ENCODE data around the gene C5orf46.

DNA sequence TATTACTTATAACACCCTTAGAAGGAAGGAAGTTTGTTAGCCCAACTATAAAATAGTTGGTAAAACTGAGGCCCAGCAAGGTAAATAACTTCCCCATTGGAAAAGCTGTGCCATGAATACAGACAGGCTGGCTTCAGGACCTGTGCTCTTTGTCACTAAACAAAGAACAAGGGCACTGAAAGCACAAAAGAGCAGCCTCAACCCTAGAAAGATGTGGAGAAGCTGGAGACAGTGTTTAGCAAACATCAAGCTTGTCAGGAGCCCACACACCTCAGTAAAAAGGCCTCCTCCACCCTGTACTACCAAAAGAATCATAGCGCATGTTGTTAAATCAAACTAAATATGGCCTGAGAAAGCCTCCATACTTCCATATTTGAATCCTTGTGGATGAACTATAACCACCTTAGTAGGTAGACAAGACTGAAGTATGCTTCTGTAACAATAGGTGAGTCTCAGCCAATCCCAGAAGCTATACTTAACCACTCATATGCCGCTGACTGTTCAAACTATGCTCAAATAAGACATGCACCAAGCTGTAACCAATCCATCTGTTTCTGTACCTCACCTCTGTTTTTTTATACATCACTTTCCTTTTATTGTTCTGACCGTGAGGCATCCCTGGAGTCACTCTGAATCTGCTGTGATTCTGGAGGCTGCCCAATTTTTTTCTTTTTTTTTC lies 46.2 kb downstream of the C5orf46 start:
- TF ChIP-seq, protein P1, sequence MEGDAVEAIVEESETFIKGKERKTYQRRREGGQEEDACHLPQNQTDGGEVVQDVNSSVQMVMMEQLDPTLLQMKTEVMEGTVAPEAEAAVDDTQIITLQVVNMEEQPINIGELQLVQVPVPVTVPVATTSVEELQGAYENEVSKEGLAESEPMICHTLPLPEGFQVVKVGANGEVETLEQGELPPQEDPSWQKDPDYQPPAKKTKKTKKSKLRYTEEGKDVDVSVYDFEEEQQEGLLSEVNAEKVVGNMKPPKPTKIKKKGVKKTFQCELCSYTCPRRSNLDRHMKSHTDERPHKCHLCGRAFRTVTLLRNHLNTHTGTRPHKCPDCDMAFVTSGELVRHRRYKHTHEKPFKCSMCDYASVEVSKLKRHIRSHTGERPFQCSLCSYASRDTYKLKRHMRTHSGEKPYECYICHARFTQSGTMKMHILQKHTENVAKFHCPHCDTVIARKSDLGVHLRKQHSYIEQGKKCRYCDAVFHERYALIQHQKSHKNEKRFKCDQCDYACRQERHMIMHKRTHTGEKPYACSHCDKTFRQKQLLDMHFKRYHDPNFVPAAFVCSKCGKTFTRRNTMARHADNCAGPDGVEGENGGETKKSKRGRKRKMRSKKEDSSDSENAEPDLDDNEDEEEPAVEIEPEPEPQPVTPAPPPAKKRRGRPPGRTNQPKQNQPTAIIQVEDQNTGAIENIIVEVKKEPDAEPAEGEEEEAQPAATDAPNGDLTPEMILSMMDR (IDR thresholded peaks at IDR 0.05; ENCODE audit: low read depth, low read length), result no peak
- no peak for TF ChIP-seq EZH2phosphoT487 (IDR thresholded peaks at IDR 0.05; ENCODE audit: low read depth)

Data from OCI-LY3 (cell line).